ENCODE results near the gene PRSS36. TPM values are rescaled to one million over a fixed set of nuclear protein-coding genes. Genes with fewer than 3 reads are reported as not detected.

Gene PRSS36
- total and polyA plus RNA-seq, 9 of the 15 experiments (the other 6 are each of a cell fraction or from before 2014, with no cell fraction given), result 0.09 to 1.2 (median 0.54) TPM; not detected in 2

GRCh38 chr16:31128711-31129567 is 20.9 kb downstream of the PRSS36 start (continued):
- TF ChIP-seq BCLAF1 (IDR thresholded peaks at IDR 0.05; ENCODE audit: borderline replicate concordance in 1 of 2, control insufficient read depth in 1 of 2, low read depth in 2 of 2, low read length in 1 of 2), result no peak
- no peak for TF ChIP-seq TFAM (CRISPR knock-in tag; conservative IDR thresholded peaks at IDR 0.05)
- 0 out of 2 replicates have a peak, but pooled peaks have one; percentile 29 for TF ChIP-seq ARID4B (CRISPR knock-in tag; IDR thresholded peaks at IDR 0.05)
- TF ChIP-seq MITF (IDR thresholded peaks at IDR 0.05), result no peak
- TF ChIP-seq SRF (CRISPR knock-in tag; IDR thresholded peaks at IDR 0.05), result peak in 1 of 2 experiments; percentile 76; a peak in 1 of 4 replicates
- no peak for TF ChIP-seq ZNF282 (CRISPR knock-in tag; IDR thresholded peaks at IDR 0.05)
- no peak for TF ChIP-seq CLOCK (CRISPR knock-in tag; IDR thresholded peaks at IDR 0.05; ENCODE audit: borderline replicate concordance)
- TF ChIP-seq THRA (IDR thresholded peaks at IDR 0.05), result no peak
- TF ChIP-seq DPF2 (IDR thresholded peaks at IDR 0.05), result 0 out of 2 replicates have a peak, but pooled peaks have one; percentile 51
- TF ChIP-seq MXD1 (CRISPR knock-in tag; IDR thresholded peaks at IDR 0.05; ENCODE audit: borderline replicate concordance, poor library complexity, severe bottlenecking), result no peak
- TF ChIP-seq ZNF253 (CRISPR knock-in tag; conservative IDR thresholded peaks at IDR 0.05), result no peak

Measured in K562 (cell line).